NCI-H524 treated with DMSO at 0.1 percent for 48 hours (cell line): ENCODE data around the gene KDM6B.

ENCODE experiments used
- DNase-seq: peaks from one replicate; lab custom pipeline; 2025; lab: John Stamatoyannopoulos, UW

Gene KDM6B

DNA sequence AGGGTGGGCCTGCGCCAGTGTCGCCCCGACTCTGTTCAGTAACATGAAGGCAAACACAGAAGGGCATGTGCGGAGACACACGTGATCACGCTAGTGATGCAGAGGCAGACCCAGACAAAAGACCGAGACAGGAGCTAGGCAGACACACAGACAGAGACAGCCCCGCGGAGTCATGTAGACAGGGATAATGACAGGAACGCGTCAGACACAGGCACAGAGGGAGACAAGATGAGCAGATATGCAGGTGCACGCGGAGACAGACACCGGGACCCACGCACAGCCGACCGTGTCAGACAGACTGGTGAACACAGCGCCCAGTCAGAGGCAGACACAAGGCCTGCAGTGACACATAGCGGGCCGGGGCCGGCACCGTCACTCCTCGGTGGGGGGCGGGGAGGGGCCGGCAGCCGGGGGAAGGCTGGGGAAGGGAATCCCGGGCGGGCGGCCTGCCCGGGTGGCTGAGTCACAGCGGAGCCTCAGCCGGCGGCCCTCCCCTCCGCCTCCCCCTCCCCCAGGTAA is 7.4 kb downstream of the KDM6B start:
- no peak for DNase-seq

DNA sequence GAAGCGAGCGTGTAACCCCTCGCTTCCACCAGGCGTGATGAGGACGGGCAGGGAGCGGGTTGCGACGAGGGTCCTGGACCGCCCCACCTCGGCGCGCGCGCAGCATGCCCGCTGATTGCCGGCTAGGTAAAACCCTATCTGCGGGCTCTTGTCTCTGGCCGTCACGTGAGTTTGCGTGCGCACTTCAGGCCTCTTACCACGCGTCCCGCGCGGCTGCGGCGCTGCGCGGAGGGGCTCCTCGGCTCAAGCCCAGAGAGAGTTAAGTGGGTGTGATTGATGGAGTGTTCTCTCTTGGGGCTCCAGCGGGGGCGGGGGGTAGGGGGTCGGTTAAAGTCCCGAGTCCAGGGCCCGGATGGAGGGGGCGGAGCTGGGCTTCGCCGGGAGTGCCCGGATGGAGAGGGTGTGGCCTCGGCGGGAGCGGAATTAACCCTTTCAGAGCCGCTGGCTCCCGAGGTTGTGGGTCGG is 7.9 kb downstream of the KDM6B start:
- DNase-seq: no peak

- no peak for DNase-seq
Measured at GRCh38 chr17:7842380-7843256, 8.6 kb downstream of the KDM6B start.

GRCh38 chr17:7843257-7843535 is 9.2 kb downstream of the KDM6B start:
- no peak for DNase-seq

- DNase-seq: no peak
Measured at GRCh38 chr17:7843536-7844291, 9.7 kb downstream of the KDM6B start.

DNA sequence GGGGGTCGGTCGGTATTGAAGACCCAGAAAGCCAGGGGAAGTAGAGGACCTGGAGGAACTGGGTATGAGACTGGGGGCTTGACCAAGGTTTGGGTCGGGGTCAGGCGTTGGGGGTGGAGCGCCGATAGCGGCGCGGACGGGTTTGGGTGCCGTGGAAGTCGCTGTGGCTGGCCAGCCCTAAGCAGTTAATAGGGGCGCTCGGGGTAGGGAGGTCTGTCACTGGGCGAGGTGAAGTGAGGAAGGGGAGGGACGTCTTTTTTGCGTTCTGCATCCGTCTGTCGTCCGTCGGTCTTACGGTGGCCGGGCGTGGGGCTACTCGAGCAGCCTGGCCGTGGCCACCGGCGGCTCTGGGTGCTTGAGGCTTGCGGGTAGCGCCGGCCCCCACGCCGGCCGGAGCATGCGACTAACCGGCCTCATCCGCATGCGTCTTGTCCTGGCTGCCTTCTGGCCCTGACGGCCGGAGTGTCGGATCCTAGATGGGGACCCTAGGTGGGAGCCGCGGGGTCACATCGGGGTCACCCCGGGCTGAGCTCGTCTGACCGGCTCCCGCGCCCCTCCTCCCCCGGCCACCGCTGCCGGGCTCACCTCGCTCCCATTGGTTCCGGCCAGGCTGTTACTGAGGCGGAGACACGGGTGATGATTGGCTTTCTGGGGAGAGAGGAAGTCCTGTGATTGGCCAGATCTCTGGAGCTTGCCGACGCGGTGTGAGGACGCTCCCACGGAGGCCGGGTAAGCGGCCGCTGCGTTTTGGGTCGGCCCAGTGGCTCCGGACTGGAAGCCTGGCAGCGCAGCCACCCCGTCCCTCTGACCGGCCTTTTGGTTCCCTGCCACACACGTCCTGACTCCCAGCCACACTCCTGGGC is 10.5 kb downstream of the KDM6B start:
- DNase-seq: no peak

GRCh38 chr17:7845359-7846062 is 11.5 kb downstream of the KDM6B start:
- no peak for DNase-seq

DNA sequence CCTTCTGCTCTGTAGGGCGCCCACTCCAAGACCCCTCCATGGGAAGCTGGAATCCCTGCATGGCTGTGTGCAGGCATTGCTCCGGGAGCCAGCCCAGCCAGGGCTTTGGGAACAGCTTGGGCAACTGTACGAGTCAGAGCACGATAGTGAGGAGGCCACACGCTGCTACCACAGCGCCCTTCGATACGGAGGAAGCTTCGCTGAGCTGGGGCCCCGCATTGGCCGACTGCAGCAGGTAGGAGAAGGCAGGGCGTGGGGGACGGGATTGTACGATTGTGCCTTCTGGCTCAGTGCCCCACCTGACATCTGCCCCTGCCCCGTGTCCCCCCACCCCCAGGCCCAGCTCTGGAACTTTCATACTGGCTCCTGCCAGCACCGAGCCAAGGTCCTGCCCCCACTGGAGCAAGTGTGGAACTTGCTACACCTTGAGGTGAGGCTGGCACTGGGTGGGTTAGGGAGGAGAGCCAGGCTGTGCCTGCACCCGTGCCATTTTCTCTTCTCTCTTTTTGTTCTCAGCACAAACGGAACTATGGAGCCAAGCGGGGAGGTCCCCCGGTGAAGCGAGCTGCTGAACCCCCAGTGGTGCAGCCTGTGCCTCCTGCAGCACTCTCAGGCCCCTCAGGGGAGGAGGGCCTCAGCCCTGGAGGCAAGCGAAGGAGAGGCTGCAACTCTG is 12.2 kb downstream of the KDM6B start:
- DNase-seq: no peak

DNA sequence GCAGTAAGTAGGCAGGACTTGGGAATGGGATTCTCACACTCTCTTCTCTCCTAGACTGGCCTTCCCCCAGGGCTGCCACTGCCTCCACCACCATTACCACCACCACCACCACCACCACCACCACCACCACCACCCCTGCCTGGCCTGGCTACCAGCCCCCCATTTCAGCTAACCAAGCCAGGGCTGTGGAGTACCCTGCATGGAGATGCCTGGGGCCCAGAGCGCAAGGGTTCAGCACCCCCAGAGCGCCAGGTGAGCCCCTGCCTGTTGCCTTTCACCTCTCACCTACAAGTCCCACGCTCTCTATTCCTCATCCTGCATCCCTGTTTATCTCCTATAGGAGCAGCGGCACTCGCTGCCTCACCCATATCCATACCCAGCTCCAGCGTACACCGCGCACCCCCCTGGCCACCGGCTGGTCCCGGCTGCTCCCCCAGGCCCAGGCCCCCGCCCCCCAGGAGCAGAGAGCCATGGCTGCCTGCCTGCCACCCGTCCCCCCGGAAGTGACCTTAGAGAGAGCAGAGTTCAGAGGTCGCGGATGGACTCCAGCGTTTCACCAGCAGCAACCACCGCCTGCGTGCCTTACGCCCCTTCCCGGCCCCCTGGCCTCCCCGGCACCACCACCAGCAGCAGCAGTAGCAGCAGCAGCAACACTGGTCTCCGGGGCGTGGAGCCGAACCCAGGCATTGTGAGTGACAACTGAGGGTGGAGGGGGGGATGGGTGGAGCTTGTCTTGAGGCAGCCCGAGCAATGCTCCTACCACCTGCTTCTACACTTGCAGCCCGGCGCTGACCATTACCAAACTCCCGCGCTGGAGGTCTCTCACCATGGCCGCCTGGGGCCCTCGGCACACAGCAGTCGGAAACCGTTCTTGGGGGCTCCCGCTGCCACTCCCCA is 13.0 kb downstream of the KDM6B start:
- DNase-seq: no peak

GRCh38 chr17:7848131-7848579 is 14.1 kb downstream of the KDM6B start:
- no peak for DNase-seq

- DNase-seq: no peak
Measured at GRCh38 chr17:7848739-7849129, 14.7 kb downstream of the KDM6B start.

DNA sequence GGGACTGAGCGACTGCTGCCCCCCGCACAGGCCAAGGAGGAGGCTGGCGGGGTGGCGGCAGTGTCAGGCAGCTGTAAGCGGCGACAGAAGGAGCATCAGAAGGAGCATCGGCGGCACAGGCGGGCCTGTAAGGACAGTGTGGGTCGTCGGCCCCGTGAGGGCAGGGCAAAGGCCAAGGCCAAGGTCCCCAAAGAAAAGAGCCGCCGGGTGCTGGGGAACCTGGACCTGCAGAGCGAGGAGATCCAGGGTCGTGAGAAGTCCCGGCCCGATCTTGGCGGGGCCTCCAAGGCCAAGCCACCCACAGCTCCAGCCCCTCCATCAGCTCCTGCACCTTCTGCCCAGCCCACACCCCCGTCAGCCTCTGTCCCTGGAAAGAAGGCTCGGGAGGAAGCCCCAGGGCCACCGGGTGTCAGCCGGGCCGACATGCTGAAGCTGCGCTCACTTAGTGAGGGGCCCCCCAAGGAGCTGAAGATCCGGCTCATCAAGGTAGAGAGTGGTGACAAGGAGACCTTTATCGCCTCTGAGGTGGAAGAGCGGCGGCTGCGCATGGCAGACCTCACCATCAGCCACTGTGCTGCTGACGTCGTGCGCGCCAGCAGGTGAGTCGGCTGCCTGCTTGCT is 15.2 kb downstream of the KDM6B start:
- DNase-seq: no peak

GRCh38 chr17:7849751-7850504 is 15.9 kb downstream of the KDM6B start:
- DNase-seq: no peak

- DNase-seq: no peak
Measured at GRCh38 chr17:7850701-7851437, 16.9 kb downstream of the KDM6B start.

GRCh38 chr17:7851438-7852261 is 17.6 kb downstream of the KDM6B start:
- no peak for DNase-seq

DNA sequence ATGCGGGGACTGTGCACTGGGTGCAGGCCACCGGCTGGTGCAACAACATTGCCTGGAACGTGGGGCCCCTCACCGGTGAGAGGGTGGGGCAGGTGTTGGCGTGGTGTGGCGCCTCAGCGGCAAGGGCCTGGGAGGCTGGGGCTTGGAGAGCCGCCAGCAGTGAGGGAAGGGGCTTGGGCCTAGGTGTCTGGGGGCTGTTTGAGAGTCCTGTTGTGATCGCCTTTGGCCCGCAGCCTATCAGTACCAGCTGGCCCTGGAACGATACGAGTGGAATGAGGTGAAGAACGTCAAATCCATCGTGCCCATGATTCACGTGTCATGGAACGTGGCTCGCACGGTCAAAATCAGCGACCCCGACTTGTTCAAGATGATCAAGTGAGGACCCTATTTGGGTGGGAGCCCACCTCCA is 18.2 kb downstream of the KDM6B start:
- no peak for DNase-seq
